Glomerular visceral epithelial cell (primary cell): ENCODE results near the gene SHPK.
A peak's percentile ranks its signal among the peaks of the same experiment; 100 is the strongest.

Experiments
- DNase-seq: peaks from one replicate; pipeline ENCODE4 v3.0.0-alpha.2; 2016; ENCODE audit errors: extremely low spot score

SHPK gene

DNA sequence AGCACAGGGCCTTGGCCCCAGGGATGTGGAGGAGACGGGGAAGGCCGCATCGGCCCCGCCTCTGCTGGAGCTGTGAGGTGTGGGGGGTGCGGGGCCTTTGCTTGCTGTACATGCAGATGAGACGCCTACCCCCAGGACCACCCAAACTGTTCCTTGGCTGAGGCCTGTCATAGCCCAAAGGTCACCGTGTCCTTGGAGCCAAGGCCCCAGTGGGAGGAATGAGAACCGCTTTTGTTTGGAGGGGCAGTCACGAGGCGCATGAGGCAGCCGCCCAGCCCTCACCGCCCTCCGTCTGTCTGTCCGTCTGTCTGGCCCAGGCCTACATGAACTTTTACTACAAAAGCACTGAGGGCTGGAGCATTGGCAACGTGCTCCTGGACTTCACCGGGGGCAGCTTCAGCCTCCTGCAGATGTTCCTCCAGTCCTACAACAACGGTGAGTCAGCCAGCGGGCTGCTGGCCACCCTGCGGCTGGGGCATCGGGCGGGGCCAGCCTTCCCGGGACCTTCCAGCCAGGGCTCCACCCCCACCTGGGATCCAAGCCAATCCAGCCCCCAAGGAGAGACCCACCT is 23.6 kb upstream of the SHPK start:
- DNase-seq: peak; percentile 89

GRCh38 chr17:3658784-3659449 is 22.9 kb upstream of the SHPK start:
- DNase-seq: no peak

GRCh38 chr17:3657874-3658783 is 22.1 kb upstream of the SHPK start:
- no peak for DNase-seq

- DNase-seq: no peak
Measured at GRCh38 chr17:3657588-3657869, 21.5 kb upstream of the SHPK start.

DNA sequence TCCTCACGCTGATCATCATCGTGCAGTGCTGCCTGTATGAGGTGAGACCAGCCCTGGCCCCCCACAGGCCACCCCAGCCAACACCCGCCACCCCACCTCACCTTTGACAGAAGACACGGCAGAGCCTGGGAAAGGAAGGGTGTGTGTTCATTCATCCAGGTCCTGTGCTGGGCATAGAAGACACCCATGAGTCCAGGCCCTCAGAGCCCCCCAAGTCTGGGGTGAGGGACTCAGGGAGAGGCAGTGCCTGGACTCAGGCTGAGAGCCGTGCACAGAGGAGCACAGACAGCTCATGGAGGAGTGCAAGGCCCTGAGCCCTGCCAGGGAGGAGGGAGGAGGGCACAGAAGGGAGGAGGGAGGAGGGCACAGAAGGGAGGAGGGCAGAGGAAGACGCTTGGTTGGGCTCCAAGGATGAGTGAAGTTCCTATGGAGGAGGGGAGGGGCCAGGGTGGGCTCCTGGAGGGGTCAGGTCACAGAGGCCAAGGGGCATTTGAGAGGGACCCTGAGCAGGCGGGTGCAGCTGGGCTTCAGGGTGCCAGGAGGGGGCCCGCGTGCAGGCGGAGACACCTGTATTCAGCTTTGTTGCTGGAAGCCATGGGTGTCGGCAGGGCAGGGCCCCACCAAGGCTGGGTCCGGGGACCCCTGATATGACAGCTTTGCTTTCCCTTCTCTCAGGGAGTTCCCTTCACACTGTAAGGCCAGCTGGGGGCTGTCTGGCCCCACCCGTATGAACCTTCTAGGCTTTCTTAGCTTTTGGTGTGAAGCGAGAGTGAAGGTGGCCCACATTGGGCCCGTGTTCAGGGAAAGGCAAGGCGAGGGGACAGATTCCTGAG is 20.9 kb upstream of the SHPK start:
- DNase-seq: no peak

DNA sequence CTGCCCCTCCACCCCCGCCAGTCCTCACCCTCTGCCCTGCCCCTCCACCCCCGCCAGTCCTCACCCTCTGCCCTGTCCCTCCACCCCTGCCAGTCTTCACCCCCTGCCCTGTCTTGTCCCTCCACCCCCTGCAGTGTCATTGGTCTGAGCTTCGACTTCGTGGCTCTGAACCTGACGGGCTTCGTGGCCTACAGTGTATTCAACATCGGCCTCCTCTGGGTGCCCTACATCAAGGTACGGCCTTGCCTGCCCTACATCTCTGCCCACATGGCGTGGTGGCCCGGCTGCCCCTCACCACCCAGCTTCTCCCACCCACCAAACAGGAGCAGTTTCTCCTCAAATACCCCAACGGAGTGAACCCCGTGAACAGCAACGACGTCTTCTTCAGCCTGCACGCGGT is 20.3 kb upstream of the SHPK start:
- DNase-seq: no peak

- no peak for DNase-seq
Measured at GRCh38 chr17:3655766-3656165, 19.7 kb upstream of the SHPK start.

- peak; percentile 61 for DNase-seq
Measured at GRCh38 chr17:3647769-3648555, 11.9 kb upstream of the SHPK start.

GRCh38 chr17:3647251-3647650 is 11.2 kb upstream of the SHPK start:
- DNase-seq: no peak

DNA sequence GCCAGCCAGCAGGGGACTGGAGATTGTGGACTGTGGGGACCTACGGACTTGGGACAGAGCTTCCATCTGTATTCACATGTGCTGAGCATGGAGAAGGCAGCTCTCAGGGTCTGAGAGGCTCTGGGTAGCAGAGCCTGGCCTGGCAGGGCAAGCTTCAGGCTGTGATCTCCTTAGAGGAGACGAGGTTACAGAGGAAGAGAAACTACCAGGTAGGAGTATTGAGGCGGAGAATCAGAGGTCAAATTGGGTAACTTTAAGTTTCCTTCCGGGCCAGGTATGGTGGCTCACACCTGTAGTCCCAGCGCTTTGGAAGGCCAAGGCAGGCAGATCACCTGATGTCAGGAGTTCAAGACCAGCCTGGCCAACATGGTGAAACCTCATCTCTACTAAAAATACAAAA is 9.3 kb upstream of the SHPK start:
- DNase-seq: no peak

DNA sequence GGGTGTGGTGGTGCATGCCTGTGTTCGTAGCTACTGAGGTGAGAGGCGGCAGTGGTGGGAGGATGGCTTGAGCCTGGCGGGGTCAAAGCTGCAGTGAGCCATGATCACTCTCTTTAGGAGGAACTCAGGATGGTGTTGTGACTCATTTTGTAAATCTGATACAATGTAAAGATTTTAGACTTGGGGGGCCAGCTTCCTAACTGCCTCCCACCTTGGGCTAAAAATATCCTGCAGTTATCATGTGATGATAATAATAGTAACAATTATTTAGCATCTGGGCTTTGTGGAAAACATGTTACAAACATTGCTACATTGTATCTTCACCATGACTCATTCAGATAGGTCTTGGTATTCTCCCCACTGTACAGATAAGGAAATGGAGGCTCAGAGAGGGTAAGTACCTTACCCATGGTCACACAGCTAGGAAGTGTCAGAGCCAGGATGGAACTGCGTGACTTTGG is 7.9 kb upstream of the SHPK start:
- DNase-seq: no peak

GRCh38 chr17:3641717-3642486 is 5.9 kb upstream of the SHPK start:
- DNase-seq: no peak

DNA sequence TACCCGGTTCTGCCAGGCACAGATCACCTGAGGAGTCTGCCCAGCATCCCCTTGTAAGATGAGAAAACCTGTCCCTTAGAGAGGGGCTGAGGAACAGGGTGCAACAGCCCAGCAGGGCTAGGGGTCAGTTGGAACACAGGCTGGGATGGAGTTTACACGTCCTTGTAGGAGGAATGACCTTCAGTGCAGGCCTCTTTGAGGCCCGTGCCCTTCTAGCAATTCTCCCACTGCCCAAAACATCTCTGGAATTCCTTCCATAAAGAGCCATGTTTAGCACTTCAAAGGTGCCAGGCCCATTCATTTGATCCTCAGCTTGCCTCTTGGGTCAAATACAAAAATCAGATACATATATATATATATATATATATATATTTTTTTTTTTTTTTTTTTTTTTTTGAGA is 5.0 kb upstream of the SHPK start:
- no peak for DNase-seq

DNA sequence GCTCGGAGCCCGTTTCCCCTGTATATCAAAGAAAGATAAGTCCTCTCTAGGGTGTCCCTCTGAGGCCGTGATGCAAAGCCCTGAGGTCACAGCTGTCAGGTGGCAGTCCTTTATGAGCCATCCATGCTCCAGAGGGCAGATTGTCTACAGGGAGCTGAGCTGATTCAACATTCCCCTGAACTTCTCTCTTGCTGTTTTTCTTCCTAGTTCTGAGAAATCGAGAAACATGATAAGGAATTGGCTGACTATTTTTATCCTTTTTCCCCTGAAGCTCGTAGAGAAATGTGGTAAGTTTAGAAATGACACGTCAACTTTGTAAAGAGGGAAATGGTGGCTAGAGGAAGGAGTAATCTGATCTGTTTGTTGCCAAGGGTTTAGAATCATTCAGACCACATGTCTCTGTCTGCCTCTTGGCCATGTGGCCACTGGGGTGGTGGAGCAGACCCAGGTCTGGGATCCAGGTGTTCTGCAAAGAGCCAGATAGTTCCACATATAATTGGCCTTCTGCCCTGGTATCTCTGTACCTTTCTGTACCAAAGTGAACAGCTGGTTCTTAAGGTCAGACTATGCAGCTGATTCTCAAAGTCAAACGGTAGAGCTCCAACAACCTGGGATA is 4.0 kb upstream of the SHPK start:
- no peak for DNase-seq

DNA sequence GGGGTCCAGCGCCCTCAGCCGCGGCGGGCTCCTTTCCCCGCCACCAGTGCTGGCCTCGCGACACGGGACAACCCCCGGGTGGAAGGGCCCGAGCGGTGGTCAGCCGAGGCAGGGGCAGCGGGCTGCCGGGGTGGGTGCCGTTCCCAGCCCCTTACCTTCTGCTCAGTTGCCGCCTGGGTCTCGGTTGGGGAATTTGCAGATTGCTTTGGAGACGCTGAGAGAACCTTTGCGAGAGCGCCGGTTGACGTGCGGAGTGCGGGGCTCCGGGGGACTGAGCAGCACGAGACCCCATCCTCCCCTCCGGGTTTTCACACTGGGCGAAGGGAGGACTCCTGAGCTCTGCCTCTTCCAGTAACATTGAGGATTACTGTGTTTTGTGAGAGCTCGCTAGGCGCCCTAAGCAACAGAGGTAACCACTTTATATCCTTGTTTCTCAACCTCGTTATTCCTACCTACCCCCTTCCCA is 891 bp upstream of the SHPK start:
- DNase-seq: no peak

GRCh38 chr17:3635474-3636153 is 436 bp downstream of the SHPK start:
- peak; percentile 27 for DNase-seq

GRCh38 chr17:3632287-3632686 is 3.8 kb downstream of the SHPK start:
- no peak for DNase-seq

DNA sequence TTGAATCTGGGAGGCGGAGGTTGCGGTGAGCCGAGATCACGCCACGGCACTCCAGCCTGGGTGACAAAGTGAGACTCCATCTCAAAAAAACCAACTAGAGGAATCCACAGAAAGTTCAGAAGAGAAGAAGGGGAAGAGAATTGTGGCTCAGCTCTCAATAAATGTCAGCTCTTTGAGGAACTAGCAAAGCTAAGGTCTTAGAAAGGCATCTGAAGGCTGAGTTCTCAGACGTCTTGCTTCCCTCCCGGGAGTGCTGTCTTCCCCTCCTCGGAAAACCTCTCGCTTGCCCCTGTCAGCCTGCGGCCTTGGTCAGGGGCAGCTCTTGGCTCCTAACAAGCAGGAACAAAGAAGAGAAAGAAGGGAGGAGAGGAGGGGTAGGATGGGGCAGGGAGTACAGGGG is 5.3 kb downstream of the SHPK start:
- no peak for DNase-seq

DNA sequence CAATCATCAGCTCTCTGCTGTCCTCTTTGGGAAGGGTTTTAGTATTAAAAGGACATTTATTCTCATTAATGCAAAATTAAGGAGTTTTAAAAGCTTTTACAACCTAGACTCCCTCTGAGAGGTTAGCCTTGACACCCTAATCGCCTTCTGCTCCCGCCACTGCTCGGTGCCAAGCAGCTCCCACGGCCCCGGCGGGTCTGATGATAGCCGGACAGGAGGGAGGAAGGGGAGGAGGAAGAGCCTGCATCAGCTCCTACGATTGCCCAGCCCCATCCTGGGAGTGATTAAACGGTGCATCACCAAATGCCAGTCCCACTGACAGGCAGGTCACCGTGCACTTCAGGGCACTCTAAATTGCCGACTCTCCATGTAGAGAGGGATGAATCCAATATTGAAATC is 8.3 kb downstream of the SHPK start:
- no peak for DNase-seq
